Measurements from ENCODE around the gene CCM2.
A peak's percentile ranks its signal among the peaks of the same experiment; 100 is the strongest.
"Not testable (repeated sequence)": the region's sequence is repeated elsewhere in the genome, so short reads cannot be mapped to it uniquely, and the experiment has no call there.

CCM2 gene

DNA sequence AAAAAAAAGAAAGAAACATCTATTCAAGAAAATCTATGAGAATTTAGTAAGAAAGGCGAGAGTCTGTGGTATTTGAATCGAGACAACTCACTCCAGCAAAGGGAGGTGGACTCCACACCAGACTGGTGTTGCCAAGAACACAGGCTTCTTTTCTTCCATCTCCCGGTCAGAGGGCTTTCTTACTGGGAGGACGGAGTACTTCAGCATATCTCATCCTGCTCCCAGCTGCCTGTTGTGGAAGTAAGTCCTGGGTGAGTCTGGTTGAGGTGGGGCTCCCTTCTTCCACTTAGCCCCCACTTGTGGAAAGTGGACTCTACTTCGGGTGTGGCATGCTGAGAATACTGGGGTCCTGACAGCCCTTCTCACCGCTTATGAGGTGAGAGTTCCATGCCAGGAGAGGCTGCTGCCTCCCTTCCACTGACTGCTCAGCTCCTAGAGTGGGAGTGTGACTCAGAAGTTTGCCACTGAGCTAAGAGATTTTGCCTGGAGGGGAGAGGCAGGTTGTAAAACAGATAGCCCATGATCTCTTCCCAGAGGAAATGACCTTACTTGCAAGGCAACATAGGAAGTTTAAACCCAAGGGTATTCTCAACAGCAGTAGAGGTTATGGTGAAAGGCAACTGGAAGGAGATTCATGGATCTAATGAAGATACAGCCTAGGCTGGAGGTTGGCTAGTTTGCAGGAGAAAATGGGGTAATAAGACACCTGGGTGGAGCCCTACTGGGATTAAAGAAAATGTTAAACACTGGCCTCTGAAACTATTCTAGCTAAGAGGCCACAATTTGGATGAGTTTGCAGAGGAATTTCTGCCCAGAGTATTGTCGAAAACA lies 92.3 kb downstream of the CCM2 start:
- DNase-seq (ENCODE audit: insufficient read length, low spot score) (peak; percentile 76), FAIRE-seq (peak; percentile 94)

DNA sequence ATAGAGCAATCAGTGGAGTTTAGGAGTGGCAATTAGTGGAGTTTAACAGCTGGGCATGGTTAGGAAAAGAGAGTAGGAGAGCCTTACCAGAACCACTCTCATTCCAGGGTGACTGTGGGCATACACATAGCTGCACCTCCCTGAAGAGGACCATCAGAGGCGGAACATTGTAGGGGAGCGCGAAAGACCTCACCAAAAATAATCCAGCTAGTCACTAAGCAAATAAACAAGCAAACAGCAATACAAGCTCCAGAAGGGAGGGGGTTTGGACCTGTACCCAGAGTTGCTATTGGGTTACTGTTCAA lies 92.9 kb downstream of the CCM2 start:
- DNase-seq (ENCODE audit: insufficient read length, low spot score): no peak

DNA sequence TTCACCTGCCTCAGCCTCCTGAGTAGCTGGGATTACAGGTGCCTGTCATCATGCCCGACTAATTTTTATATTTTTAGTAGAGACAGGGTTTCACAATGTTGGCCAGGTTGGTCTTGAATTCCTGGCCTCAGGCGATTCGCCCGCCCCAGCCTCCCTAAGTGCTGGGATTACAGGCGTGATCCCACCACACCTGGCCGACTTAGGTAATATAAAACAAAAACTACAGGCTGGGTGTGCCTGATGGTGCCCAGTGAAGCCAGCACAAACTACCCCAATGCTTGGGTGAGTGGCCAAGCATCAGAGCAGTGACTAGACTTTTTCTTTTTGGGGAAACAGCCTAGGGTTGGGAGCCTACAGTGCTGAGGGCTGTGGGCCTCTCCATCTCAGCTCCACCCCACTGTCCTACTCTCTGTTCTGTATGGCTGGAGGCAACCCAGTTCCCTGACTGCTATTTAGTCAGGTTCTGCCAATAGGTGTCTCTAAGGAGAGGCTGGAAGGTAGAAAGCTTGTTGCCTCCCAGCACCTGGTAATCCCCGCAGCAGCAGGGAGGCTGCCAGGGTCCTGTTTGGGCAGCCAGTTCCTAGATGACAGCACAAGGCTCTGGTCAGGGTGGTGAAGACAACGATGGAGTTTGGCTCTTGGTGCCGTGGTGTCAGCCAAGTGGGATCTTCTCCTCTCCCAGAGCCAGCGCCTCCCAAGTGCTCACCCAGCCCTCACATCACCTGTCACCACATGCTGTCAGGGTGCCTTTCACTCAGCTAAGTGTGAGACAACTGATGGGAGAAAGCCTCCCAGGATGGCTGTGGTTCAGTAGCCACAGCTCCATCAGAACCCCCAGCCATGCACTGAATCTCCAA lies 99.2 kb downstream of the CCM2 start:
- no peak for DNase-seq (ENCODE audit: insufficient read length, low spot score)
- no peak for FAIRE-seq

More for the DNA sequence above, 92.9 kb downstream of the CCM2 start:
- FAIRE-seq: no peak

DNA sequence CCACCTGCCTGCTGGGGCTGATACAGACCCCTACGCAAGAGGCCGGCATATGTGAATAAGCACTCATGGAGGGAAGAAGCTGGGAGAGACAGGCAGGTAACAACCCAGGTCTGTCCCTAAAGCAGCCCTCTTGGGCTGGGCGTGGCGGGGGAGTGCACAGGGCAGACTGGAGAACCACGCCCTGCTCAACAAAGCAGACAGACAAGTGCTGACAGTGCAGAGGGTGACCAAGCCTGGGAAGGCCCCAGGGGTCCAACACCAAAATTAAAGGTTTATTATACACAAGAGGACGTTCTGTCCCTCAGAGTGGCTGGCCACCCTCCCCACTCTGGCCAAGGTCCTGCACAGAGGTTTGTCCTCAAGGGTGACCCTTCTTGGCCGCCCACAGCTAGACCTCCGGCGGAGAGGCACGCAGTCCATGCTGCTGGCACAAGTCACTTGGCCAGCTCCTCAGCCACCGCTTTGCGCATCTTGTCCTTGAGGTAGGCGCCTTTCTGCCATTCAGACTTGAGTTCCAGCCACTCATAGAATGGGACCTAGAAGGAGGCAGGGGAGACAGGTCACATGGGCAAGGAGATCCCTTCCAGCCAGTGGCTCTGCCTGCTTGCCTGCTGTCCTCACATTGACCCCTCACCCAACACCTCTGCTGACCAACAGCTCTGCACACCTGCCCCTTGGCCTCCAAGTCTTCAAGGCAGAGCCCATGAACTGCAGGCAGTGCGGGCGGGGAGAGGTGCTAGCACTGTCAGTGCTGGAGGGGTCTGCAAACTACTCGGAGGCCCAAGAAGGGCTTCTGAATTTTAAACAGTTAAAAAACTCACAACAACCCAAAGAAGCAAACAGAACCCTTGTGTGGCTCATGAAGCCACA lies 100.1 kb downstream of the CCM2 start:
- FAIRE-seq (no peak), DNase-seq (ENCODE audit: insufficient read length, low spot score) (no peak)

DNA sequence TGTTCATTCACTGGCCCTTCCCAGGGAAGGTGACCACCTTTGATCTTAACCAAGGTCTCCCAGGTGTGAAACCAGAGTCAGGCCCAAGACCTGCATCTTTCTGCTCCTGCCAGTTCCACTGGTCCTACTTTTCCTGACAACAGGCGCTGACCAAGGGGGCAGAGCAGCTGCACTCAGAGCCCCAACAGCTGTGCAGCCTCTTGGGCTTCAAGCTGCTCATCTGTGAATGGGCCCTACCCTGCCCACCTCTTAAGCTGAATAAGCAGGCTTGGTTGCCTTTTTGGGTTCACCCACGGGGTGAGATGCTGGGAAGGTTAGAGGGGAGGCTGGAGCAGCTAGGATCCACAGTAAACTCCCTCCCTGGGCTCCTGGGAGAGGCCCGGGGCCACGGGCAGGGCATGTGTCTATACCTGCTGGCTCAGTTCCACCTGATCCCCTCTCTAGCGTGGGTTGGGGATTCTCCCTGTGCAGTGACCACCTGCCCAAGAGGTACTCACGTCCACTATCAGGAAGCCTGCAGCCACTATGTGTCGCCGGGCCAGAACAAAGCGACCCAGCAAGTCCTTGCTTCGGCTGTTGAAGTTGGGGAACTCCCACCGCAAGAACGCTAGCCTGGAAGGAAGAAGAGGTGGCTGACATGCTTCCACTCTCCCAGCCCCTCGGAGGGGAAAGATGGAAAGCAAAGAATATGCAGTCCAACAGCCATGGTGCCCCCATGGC lies 100.9 kb downstream of the CCM2 start:
- DNase-seq (ENCODE audit: insufficient read length, low spot score) (no peak), FAIRE-seq (no peak)

DNA sequence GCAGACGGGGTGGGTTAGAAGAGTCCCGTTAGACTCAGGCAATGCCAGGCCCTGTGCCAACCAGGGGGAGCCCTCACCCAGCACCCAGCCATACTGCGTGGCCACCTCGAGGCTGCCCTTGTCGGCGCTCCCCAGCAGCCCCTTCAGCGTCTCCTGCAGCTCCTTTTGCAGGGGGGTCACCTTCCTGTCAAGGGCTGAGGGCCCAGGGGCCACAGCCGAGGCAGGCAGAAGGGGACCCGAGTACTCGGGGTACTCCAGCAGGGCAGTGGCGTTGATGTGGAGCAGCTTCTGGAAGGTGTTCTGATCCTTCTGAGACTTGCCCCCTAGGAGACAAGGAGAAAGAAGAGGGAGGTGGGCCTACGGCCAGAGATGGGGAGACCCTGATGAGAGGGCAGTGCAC lies 101.7 kb downstream of the CCM2 start:
- no peak for FAIRE-seq
- DNase-seq (ENCODE audit: insufficient read length, low spot score): no peak

DNA sequence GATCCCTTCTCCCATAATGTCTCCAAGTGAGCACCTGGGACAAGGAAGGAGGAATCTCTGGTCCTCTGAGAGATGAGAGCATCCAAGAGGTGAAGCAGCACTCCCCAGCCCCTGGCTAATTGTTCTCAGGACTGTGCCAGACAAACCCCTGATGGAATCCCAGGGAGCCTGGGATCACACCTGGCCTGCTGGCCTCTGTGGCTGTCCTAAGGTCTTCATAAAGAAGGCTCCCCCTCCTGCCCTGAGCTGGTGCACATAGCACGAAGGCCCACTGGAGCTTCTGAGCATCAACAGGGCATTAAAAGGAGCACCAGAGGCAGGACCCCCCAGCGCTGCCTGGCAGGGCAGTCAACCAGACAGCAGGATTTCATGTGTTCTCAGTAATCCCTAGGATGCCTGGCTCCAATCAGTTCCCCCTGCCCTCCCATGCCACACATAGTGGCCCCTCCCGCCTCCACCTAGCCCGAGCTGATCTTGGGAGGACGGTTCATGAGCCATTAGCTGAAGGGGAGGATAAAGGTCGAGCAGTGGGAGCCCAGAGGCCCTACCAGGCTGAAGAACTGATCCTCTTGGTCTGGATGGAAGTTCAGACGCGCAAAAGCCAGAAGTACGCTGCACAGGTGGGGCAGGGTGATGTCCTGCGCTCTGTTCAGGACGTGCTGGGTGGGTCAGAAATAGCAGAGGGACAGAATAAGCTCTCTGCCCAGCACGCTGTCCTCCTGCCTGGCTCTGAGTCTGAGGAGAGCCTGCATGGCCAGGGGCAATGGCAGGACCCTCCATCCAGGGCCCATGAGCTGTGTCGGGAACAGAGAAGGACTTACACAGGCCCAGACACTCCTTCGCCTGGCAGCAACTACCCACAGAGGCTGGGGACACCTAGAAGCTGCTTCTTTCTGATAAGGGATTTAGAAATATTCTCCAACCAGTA lies 103.0 kb downstream of the CCM2 start:
- FAIRE-seq: no peak
- no peak for DNase-seq (ENCODE audit: insufficient read length, low spot score)

DNA sequence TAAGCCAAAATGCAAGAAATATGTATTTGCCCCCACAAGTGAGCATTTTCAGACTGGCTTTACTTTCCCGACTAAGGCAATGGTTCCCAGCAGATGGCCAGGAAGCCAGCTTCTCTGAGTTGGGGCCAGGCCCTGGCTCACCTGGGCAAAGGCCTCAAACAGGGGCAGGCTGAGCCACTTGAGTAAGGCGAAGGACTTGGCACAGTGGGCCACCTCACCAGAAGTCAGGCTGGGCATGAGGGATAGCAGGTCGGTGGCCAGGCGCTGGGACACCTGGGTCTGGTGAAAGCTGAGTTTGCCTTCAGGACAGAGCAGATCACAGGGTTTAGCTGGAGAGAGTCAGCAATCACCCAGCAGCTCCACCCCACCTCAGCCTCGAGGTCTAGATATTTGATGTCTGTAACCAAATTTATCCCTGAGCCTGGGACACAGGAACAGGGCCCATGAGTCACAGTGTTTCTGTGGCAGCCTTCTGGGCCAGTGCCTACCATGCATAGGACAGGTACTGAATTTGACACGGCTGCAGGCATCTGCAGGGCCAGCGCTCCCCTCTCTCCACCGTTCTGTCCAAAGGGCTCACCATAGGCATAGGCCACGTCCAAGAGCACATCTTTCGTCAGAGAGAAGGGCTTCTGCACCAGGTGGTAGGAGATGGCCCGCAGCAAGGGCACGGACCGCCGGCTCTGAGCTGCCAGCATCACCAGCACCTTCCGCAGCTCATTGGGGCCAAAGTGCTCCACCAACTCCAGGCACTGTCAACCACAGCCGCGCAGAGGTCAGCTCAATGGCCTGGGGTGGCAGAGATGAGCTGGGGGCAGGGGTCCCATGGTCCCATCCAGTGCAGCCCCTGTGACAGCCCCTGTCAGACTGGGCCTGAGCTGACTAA lies 104.2 kb downstream of the CCM2 start:
- FAIRE-seq: no peak
- no peak for DNase-seq (ENCODE audit: insufficient read length, low spot score)

DNA sequence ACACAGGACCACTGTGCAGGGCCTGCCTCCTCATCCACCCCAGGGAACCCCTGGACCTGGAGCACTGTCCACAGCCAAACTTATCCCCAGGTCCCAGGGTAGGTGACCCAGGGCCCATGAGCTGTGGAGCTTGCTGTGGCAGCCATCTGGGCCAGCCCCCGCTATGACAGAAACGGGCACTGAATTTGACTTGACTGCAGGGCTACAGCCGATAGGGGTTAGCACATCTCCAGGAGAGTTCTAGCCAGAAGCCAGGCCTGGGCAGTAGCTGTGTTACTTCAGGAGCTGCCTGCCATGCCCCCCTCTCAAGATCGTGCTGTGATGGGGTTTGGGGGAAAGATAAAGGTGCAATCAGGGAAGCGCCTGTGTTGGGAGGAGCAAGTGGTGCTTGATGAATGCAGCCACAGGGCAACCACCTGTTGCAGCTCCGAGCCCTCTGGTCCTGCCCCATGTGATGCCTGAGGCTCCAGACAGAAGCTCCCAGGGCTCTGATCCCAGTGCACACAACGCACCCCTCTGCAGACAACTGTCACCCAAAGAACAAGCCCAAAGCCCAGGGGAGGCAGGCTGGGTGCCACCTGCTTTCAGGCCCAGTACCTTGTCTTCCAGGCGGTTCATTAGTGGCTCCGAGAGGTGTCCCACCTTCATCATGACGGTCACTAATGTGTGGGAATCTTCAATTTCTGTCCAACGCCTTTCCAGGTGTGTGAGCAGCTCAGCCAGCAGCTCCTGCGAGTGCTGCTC lies 105.0 kb downstream of the CCM2 start:
- DNase-seq (ENCODE audit: insufficient read length, low spot score): no peak
- FAIRE-seq: no peak

DNA sequence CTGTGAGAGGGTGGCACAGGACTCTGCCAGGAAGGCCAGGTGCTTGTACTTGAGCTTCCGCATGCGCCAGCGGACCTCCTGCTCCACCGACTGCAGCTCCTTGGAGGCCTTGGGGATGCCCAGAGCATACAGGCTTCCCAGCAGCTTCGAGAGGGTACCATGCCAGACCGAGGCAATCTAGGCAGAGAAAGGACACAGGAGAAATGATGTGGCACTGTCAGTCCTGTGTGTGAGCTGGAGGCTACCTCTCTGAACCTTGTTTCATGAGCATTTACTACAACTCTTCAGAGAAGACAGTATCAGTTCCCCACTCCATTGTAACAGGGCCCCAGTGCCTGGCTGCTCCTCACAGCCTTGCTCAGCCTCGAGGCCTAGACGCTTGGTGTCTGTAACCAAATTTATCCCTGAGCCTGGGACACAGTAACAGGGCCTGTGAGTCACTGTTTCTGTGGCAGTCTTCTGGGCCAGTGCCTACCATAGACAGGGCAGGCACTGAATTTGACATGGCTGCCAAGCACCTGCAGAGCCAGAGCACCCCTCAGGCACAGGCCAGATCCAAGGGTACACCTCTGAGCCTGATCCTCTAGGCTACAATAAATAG lies 105.7 kb downstream of the CCM2 start:
- FAIRE-seq (no peak), DNase-seq (ENCODE audit: insufficient read length, low spot score) (no peak)

DNA sequence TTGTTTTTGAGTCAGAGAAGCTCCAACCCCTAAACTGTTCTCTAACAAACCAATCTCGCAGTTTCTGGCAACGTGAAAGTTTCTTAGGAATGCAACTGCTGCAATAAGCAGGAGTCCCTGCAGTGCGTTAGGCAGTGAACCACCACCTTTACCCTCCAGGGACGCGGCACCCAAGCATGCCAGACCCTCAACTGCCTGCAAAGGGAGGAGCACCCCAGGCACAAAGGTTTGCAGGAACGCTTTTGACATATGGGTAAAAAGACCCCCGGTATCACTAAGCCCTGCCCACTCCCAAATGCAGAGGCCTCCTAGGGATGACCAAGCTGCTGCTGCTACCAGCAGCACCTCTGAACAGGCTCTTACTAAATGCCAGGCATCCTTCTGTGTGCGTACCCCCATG lies 106.8 kb downstream of the CCM2 start:
- FAIRE-seq (no peak), DNase-seq (ENCODE audit: insufficient read length, low spot score) (no peak)

DNA sequence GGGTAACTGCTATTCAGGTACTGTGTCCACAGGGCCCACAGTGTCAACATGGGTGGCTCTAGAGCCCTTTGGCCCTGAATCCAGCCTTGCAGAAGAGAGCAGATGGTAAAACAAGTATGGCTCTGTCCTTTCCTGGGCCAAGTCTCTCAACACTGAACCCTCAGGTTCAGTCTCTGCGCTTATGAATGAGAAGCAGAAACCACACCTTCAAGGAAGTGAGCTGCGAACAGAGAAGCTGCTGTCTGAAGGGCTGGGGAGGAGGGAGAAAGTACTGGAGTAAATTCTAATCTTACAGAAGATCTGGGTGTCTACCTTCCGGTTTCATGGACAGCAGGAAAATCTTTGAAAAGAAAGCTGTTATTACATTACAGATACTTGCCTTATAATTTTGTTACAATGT lies 107.4 kb downstream of the CCM2 start:
- no peak for FAIRE-seq
- no peak for DNase-seq (ENCODE audit: insufficient read length, low spot score)

DNA sequence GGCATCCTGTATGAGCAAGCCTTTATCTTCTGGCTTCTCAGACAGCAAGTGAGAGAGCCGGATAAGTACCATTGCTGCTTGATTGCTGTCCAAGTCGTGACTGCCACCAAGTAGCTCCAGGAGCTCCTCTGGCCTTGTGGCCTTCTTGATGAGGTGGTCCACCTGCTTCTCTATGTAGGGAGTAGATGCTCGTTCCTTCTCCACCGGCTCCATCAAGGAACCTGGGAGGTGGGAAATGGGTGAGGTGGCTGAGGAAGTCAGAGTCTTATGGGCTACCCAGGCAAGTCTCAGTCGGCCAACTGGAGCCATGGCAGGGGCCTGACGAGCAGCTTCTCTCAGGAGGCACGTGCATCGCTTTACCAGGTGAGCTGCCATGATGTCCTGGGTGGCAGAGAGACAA lies 108.9 kb downstream of the CCM2 start:
- FAIRE-seq (no peak), DNase-seq (ENCODE audit: insufficient read length, low spot score) (no peak)

DNA sequence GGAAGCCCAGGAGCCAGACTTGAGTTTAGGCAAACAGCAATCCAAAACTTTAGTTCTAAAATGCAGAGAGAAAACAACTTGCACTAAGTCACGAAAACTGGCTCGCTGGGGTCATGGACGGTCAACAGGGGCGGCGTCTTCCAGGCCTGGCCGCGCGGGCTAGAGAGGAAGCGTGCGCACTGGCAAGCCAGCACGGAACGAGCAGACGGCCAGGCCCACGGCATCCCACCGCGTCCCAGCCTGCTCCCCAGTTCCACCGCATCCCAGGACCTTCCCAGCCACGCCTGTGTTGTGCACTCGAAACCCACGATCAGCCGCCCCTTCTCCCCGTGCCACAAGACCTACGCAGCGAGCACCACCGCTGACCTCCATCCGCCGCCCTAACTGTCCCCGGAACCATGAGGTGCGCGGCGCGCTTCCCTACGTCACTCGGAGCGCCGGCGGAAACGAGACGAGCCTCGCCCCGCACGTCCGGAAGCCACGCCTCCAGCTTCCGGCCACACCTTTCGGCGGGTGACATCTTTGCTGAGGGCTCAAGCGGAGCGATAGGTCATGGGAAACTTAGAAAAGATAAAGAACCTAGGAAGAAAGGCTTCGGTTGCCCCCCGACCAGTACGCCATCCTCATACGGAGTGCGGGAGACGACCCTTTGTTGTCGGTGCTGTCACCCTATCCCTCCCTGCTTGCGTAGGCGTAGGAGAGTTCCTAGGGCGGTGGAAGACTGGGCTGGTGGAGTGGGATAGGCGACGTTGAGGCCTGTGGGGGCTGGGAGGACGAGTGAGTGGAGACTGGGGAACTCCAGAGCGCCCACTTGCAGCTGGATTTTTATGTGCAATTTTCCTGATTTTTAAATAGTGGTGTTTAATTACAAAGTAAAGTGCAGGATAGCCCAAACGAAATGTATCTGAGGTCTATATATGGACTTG lies 111.6 kb downstream of the CCM2 start, which contains the start of gene TBRG4:
Gene TBRG4, minus strand, starts transcription at position 400 of the 926 bp plus-strand sequence. CDS start 2,460 bp downstream, outside the sequence.
- DNase-seq (ENCODE audit: insufficient read length, low spot score) (peak; percentile 95), FAIRE-seq (peak; percentile 95)

DNA sequence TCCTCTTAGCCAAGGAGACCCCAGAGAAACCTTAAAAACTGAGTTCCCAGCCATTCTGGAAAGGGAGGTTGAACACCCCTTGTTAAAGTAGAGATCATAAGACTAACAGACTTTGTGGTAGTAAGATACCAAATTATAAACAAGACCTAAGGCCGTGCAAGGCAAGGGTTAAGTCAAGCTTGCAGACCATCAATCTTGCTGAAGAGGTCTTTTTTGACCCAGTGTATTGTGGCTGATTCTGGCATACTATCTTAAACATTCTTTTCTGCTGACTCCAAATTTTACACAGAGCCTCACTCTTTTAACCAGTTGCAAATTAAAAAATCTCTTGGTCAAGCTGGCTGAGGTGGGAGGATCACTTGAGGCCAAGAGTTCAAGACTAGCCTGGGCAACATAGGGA lies 112.6 kb downstream of the CCM2 start:
- FAIRE-seq (no peak), DNase-seq (ENCODE audit: insufficient read length, low spot score) (no peak)

DNA sequence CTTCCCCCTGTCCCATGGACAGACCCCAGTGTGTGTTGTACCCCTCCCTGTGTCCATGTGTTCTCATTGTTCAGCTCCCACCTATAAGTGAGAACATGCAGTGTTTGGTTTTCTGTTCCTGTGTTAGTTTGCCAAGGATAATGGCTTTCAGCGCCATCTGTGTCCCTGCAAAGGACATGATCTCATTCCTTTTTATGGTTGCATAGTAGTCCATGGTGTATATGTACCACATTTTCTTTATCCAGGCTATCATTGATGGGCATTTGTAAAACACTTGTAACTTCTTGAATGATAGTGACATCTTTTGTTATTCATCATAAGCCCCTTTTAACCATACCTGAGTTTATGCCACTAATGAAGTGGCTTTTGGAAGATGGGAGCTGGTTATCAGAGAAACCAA lies 114.3 kb downstream of the CCM2 start:
- DNase-seq (ENCODE audit: insufficient read length, low spot score); FAIRE-seq: not testable (repeated sequence)

Data from HTR-8/SVneo (cell line).